Umbilical cord (tissue), 1 donor: Measurements from ENCODE around the gene STARD6. TPM values are rescaled to one million over a fixed set of nuclear protein-coding genes. Genes with fewer than 3 reads are reported as not detected.

Experiments
- total RNA-seq: library from RNA; depleted of rRNA; stranded (reverse); fragments of >200 nt; gene quantifications from one replicate; pipeline ENCODE4 v1.2.3, GENCODE V29; 2014; ENCODE audit warnings: low replicate concordance; ENCODE audit not compliant: insufficient read depth

STARD6 gene
- total RNA-seq, 1 donor from 2014 or later, result 0.96 TPM

Other genes with a start within 250 kb of the STARD6 start
- 13.5 TPM for gene MBD2, start 133.2 kb downstream of the STARD6 start, total RNA-seq
- 85.5 TPM for gene POLI, start 88.3 kb downstream of the STARD6 start, total RNA-seq
- 7.0 TPM for gene C18orf54, start within 50 bp of the STARD6 start, total RNA-seq
- gene DYNAP, start 233.4 kb upstream of the STARD6 start, total RNA-seq, result 7.0 TPM